Liver (tissue), 9 donors: ENCODE data around the gene GON4L. TPM values are rescaled to one million over a fixed set of nuclear protein-coding genes. Genes with fewer than 3 reads are reported as not detected.
"Not testable (repeated sequence)": the region's sequence is repeated elsewhere in the genome, so short reads cannot be mapped to it uniquely, and the experiment has no call there.

Experiments
- DNase-seq: peaks from one replicate; pipeline ENCODE4 v3.0.0-alpha.2; 2017; ENCODE audit warnings: low spot score
- H3K27ac ChIP-seq, 2 donors: one replicate each; pipeline ENCODE4 v1.7.0; 2013; ENCODE audit warnings: inconsistent platforms in 2 of 2, low read length in 2 of 2, control low read depth in 1 of 2, low read depth in 1 of 2, mild to moderate bottlenecking in 1 of 2
- H3K27me3 ChIP-seq, 4 donors: one replicate each; pipeline versions ENCODE4 v1.6.1 to v1.7.0; 2013; ENCODE audit warnings: low read length in 3 of 4, inconsistent platforms in 1 of 4, mild to moderate bottlenecking in 1 of 4, moderate library complexity in 1 of 4; ENCODE audit not compliant: control insufficient read depth in 4 of 4, insufficient read depth in 4 of 4
- H3K36me3 ChIP-seq, 4 donors: one replicate each; pipeline versions ENCODE4 v1.6.1 to v1.7.0; 2013; ENCODE audit warnings: low read length in 3 of 4, mild to moderate bottlenecking in 3 of 4, low read depth in 1 of 4, moderate library complexity in 1 of 4; ENCODE audit not compliant: control insufficient read depth in 4 of 4, insufficient read depth in 3 of 4
- H3K4me1 ChIP-seq, 4 donors: one replicate each; pipeline versions ENCODE4 v1.6.1 to v1.7.0; 2013; ENCODE audit warnings: low read length in 3 of 4, mild to moderate bottlenecking in 3 of 4, moderate library complexity in 1 of 4; ENCODE audit not compliant: control insufficient read depth in 4 of 4, insufficient read depth in 4 of 4
- H3K4me3 ChIP-seq, 3 donors: one replicate each; pipeline versions ENCODE4 v1.6.1 to v1.7.0; 2013; ENCODE audit warnings: low read length in 3 of 3, control low read depth in 1 of 3, low read depth in 1 of 3, mild to moderate bottlenecking in 1 of 3
- H3K9ac ChIP-seq, 2 donors: one replicate each; pipeline ENCODE4 v1.7.0; 2013; ENCODE audit warnings: low read length in 2 of 2, mild to moderate bottlenecking in 2 of 2, moderate library complexity in 2 of 2, control low read depth in 1 of 2, low read depth in 1 of 2
- H3K9me3 ChIP-seq, 4 donors: one replicate each; pipeline versions ENCODE4 v1.6.1 to v1.7.0; 2013; ENCODE audit warnings: low read length in 3 of 4; ENCODE audit not compliant: control insufficient read depth in 4 of 4
- ATF3 ChIP-seq: IDR thresholded peaks from 2 replicates; pipeline ENCODE4 v1.6.1; 2016; ENCODE audit warnings: antibody characterized with exemption
- EGR1 ChIP-seq, 2 donors: IDR thresholded peaks; 2 replicates each; pipeline ENCODE4 v1.6.1; 2016 to 2018; ENCODE audit warnings: antibody characterized with exemption in 2 of 2, low read depth in 2 of 2
- HNF4A ChIP-seq, 2 donors: conservative IDR thresholded peaks; 2 replicates each; pipeline ENCODE4 v1.6.1; 2016; ENCODE audit warnings: antibody characterized with exemption in 2 of 2, mild to moderate bottlenecking in 2 of 2
- JUND ChIP-seq, 2 donors: IDR thresholded peaks; 2 replicates each; pipeline ENCODE4 v1.6.1; 2016; ENCODE audit warnings: antibody characterized with exemption in 2 of 2
- NR2F2 ChIP-seq: IDR thresholded peaks from 2 replicates; pipeline ENCODE4 v1.6.1; 2016; ENCODE audit warnings: antibody characterized with exemption
- RAD21 ChIP-seq, 2 donors: IDR thresholded peaks; 2 replicates each; pipeline ENCODE4 v1.6.1; 2016; ENCODE audit warnings: antibody characterized with exemption in 2 of 2, mild to moderate bottlenecking in 2 of 2
- RXRA ChIP-seq, 2 donors: IDR thresholded peaks; 2 replicates each; pipeline ENCODE4 v1.6.1; 2017 to 2018; ENCODE audit warnings: antibody characterized with exemption in 2 of 2, mild to moderate bottlenecking in 1 of 2
- YY1 ChIP-seq: IDR thresholded peaks from 2 replicates; pipeline ENCODE4 v1.6.1; 2016; ENCODE audit warnings: antibody characterized with exemption, mild to moderate bottlenecking
- WGBS: extraction: QIAGEN DNeasy Blood & Tissue Kit; methylation state at CpG from one replicate; pipeline ENCODE4 v1.1.7; 2013; 5-methylcytosine and 5-hydroxymethylcytosine counted together
- polyA plus RNA-seq, 2 donors: library from polyadenylated mRNA; stranded (reverse) in 1 of 2; unstranded in 1 of 2; fragments of 200-250 nt in 1 of 2; fragments of >200 nt in 1 of 2; fragmentation: Nextera tagmentation in 1 of 2; extraction: Ambion mirVana in 1 of 2; gene quantifications; one replicate each; pipeline versions ENCODE4 v1.2.1 to v1.2.3, GENCODE V29; 2013 to 2015
- total RNA-seq, 2 donors: library from RNA; depleted of rRNA; stranded (reverse); fragments of >200 nt; gene quantifications; one replicate each; pipeline ENCODE4 v1.2.3, GENCODE V29; 2014
- TF ChIP-seq, protein P1 (sequence below): IDR thresholded peaks from 2 replicates; pipeline ENCODE4 v1.6.1; 2016; ENCODE audit warnings: antibody characterized with exemption, mild to moderate bottlenecking
- TF ChIP-seq, protein P2 (sequence below): fragments of 150-350 bp; IDR thresholded peaks from 2 replicates; pipeline ENCODE4 v1.5.1; 2017; ENCODE audit warnings: improper control_type of control experiment, low read depth, low read length; ENCODE audit not compliant: missing input control
- donor health status: healthy.
- donor health status: healthy.
- donor health status: healthy.
- donor health status: healthy.
- donor health status: healthy.

GON4L gene
- total and polyA plus RNA-seq, 4 donors: 5.7 to 26.2 (median 15.7) TPM

GRCh38 chr1:155725142-155725541 lies 131.9 kb downstream of the GON4L start (continued):
- TF ChIP-seq, protein P1, sequence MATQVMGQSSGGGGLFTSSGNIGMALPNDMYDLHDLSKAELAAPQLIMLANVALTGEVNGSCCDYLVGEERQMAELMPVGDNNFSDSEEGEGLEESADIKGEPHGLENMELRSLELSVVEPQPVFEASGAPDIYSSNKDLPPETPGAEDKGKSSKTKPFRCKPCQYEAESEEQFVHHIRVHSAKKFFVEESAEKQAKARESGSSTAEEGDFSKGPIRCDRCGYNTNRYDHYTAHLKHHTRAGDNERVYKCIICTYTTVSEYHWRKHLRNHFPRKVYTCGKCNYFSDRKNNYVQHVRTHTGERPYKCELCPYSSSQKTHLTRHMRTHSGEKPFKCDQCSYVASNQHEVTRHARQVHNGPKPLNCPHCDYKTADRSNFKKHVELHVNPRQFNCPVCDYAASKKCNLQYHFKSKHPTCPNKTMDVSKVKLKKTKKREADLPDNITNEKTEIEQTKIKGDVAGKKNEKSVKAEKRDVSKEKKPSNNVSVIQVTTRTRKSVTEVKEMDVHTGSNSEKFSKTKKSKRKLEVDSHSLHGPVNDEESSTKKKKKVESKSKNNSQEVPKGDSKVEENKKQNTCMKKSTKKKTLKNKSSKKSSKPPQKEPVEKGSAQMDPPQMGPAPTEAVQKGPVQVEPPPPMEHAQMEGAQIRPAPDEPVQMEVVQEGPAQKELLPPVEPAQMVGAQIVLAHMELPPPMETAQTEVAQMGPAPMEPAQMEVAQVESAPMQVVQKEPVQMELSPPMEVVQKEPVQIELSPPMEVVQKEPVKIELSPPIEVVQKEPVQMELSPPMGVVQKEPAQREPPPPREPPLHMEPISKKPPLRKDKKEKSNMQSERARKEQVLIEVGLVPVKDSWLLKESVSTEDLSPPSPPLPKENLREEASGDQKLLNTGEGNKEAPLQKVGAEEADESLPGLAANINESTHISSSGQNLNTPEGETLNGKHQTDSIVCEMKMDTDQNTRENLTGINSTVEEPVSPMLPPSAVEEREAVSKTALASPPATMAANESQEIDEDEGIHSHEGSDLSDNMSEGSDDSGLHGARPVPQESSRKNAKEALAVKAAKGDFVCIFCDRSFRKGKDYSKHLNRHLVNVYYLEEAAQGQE: no peak
- TF ChIP-seq YY1: no peak
- no peak for TF ChIP-seq HNF4A (conservative IDR thresholded peaks at IDR 0.05)
- TF ChIP-seq NR2F2: no peak

DNA sequence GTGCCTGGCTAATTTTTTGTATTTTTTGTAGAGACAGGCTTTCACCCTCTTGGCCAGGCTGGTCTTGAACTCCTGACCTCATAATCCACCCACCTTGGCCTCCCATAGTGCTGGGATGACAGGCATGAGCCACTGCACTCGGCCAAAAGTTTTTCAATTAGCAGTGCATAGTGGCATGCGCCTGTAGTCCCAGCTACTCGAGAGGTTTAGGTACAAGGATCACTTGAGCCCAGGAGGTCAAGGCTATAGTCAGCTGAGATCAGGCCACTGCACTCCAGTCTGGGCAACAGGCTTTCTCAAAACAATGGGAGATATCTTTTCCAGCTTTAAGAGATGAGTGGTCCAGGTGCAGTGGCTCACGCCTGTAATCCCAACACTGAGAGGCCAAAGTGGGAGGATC lies 137.3 kb downstream of the GON4L start:
- TF ChIP-seq EGR1 (IDR thresholded peaks at IDR 0.05; ENCODE audit: low read depth in 2 of 2): no peak
- no peak overlapping the region for H3K27ac ChIP-seq
- H3K9ac ChIP-seq: no peak overlapping the region
- H3K27me3 ChIP-seq: no peaks in the 10 kb centered on the region
- no peak for DNase-seq
- no peaks in the 10 kb centered on the region for H3K9me3 ChIP-seq
- 89% methylated on average over 4 of the region's 4 CpGs for WGBS
- no peak overlapping the region for H3K4me3 ChIP-seq
- no peaks in the 10 kb centered on the region for H3K4me1 ChIP-seq
- H3K36me3 ChIP-seq: peaks cover 6 to 24% (median 8%) of the 10 kb centered on the region in 4 donors

DNA sequence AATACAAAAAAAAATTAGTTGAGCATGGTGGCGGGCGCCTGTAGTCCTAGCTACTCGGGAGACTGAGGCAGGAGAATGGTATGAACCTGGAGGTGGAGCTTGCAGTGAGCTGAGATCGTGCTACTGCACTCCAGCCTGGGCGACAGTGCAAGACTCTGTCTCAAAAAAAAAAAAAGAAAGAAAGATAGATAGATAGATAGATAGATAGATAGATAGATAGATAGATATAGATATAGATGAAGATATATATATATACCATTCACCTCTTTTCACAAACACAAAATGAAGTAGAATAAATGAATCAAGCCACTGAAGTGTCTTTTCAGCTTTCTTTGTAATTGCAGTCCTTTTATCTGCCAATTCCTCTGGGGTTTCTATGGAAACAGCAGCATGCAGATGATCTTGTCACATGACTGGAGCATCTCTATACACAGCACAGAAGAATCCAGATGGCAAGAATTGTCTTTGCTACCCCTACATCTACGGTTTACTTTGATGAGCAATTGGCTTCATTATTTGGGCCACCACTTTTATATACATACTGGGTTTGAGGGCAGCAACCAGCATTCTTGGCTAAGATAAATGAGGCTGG lies 138.4 kb downstream of the GON4L start:
- not testable (repeated sequence) for H3K27ac ChIP-seq, H3K9me3 ChIP-seq, H3K4me3 ChIP-seq, DNase-seq, H3K4me1 ChIP-seq, H3K9ac ChIP-seq, H3K27me3 ChIP-seq
- 98% methylated on average over 6 of the region's 6 CpGs for WGBS
- peaks cover 6 to 24% (median 9%) of the 10 kb centered on the region in 4 donors for H3K36me3 ChIP-seq

- H3K27ac ChIP-seq: no peak overlapping the region
- no peaks in the 10 kb centered on the region for H3K9me3 ChIP-seq
- H3K9ac ChIP-seq: no peak overlapping the region
- no peaks in the 10 kb centered on the region for H3K27me3 ChIP-seq
- H3K4me3 ChIP-seq: no peak overlapping the region
- WGBS: 95% methylated on average over 7 of the region's 7 CpGs
- no peaks in the 10 kb centered on the region for H3K4me1 ChIP-seq
- DNase-seq: no peak
- TF ChIP-seq RAD21 (IDR thresholded peaks at IDR 0.05): no peak
- no peak for TF ChIP-seq ATF3
- TF ChIP-seq, protein P2, sequence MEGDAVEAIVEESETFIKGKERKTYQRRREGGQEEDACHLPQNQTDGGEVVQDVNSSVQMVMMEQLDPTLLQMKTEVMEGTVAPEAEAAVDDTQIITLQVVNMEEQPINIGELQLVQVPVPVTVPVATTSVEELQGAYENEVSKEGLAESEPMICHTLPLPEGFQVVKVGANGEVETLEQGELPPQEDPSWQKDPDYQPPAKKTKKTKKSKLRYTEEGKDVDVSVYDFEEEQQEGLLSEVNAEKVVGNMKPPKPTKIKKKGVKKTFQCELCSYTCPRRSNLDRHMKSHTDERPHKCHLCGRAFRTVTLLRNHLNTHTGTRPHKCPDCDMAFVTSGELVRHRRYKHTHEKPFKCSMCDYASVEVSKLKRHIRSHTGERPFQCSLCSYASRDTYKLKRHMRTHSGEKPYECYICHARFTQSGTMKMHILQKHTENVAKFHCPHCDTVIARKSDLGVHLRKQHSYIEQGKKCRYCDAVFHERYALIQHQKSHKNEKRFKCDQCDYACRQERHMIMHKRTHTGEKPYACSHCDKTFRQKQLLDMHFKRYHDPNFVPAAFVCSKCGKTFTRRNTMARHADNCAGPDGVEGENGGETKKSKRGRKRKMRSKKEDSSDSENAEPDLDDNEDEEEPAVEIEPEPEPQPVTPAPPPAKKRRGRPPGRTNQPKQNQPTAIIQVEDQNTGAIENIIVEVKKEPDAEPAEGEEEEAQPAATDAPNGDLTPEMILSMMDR: no peak
- TF ChIP-seq JUND (IDR thresholded peaks at IDR 0.05): no peak
- TF ChIP-seq RXRA (IDR thresholded peaks at IDR 0.05): no peak
- peaks cover 4 to 19% (median 8%) of the 10 kb centered on the region in 4 donors for H3K36me3 ChIP-seq
Observed at GRCh38 chr1:155717041-155717440, 140.0 kb downstream of the GON4L start.
